DMS153 (cell line): ENCODE data around the gene RBP4.

ENCODE experiments used
- DNase-seq: peaks from one replicate; lab custom pipeline; 2025; lab: John Stamatoyannopoulos, UW

RBP4 gene

GRCh38 chr10:93601146-93601773 lies at the start of gene RBP4:
Gene RBP4, minus strand, starts transcription at chr10:93601235. Its CDS starts 207 bp downstream, at chr10:93601028.
- no peak for DNase-seq

GRCh38 chr10:93639791-93640190 lies 38.8 kb upstream of the RBP4 start:
- DNase-seq = no peak

- peak; percentile 6 for DNase-seq
These were observed 29.9 kb upstream of the RBP4 start for GRCh38 chr10:93630625-93631557.

GRCh38 chr10:93629647-93630305 lies 28.7 kb upstream of the RBP4 start:
- no peak for DNase-seq

GRCh38 chr10:93628858-93629257 lies 27.8 kb upstream of the RBP4 start:
- no peak for DNase-seq

GRCh38 chr10:93622942-93623341 lies 21.9 kb upstream of the RBP4 start:
- no peak for DNase-seq

- DNase-seq = no peak
These were observed 19.9 kb upstream of the RBP4 start for GRCh38 chr10:93620925-93621324.

- DNase-seq = no peak
These were observed 14.7 kb upstream of the RBP4 start for GRCh38 chr10:93615576-93616235.

GRCh38 chr10:93614101-93614825 lies 13.2 kb upstream of the RBP4 start:
- no peak for DNase-seq

- no peak for DNase-seq
These were observed 12.1 kb upstream of the RBP4 start for GRCh38 chr10:93613126-93613525.

- DNase-seq = no peak
These were observed 11.3 kb upstream of the RBP4 start, which contains the start of gene PDE6C for GRCh38 chr10:93612311-93612710. Gene PDE6C, plus strand, starts transcription at chr10:93612537. Its CDS starts 189 bp downstream, at chr10:93612726.

GRCh38 chr10:93608421-93608820 lies 7.4 kb upstream of the RBP4 start:
- DNase-seq = no peak

- DNase-seq = peak; percentile 52
These were observed 3.1 kb upstream of the RBP4 start for GRCh38 chr10:93604146-93604545.

- DNase-seq = no peak
These were observed 2.0 kb upstream of the RBP4 start for GRCh38 chr10:93603023-93603422.

GRCh38 chr10:93601774-93602162 lies 733 bp upstream of the RBP4 start:
- no peak for DNase-seq

GRCh38 chr10:93600446-93601145 lies 439 bp downstream of the RBP4 start:
- peak; percentile 41 for DNase-seq

GRCh38 chr10:93599778-93600177 lies 1.3 kb downstream of the RBP4 start:
- DNase-seq = no peak

- no peak for DNase-seq
These were observed 1.7 kb downstream of the RBP4 start for GRCh38 chr10:93599335-93599734.

- no peak for DNase-seq
These were observed 2.9 kb downstream of the RBP4 start for GRCh38 chr10:93598157-93598556.

GRCh38 chr10:93597075-93597599 lies 3.9 kb downstream of the RBP4 start:
- no peak for DNase-seq

GRCh38 chr10:93596539-93596938 lies 4.5 kb downstream of the RBP4 start:
- no peak for DNase-seq
